LNCaP clone FGC (cell line): Measurements from ENCODE around the gene PON2.

Source experiments
- DNase-seq: peaks from one replicate; pipeline ENCODE4 v3.0.0-alpha.2; 2011; ENCODE audit warnings: low read depth
- H3K4me3 ChIP-seq: 2 replicates; pipeline ENCODE4 v1.5.1; 2011; ENCODE audit warnings: mild to moderate bottlenecking, low read depth, low read length, control low read depth
- TF ChIP-seq, protein P1 (sequence below): IDR thresholded peaks from 2 replicates; pipeline ENCODE4 v1.5.1; 2012; ENCODE audit warnings: mild to moderate bottlenecking; ENCODE audit not compliant: control insufficient read depth, insufficient read depth; ENCODE audit errors: extremely low read depth

Gene PON2

DNA sequence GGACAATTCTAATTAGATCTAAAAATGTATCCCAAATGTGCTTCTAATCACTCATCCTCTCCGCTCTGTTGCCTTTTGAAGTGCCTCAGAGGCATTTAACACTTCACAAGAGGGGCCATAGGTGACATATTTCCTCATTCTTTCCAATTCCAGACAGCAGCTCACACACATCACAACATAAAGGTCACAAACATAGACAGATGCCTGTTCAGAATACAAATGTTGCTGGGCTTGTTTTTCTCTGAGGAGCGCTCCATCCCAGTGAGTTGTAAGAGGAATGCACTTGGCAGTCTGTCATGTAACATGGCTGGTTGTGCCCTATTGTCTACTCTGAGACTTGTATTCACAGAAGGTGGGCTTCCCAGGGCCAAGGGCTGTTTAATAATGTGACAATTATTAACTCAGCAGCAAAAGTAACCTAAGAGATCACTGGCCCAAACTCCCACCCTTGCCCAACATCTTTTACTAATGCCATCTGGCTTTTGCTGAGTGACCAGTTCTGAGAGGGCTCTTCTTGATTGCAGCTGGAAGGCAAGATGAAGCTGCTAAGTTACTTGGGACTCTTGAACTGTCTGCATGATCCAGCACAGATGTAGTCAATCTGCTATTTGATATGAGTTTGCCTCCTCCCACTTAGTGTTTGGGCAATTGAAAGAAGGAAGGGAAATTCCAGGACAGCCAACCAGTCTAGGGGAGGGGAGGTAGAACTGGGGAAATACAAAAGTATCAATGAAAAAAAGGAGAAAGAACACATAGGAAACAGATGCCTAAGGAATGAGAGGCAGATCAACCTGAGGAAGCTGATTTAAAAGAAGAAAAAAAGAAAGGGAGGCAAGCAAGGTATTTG, 13.6 kb downstream of the PON2 start:
- no peak overlapping the region for H3K4me3 ChIP-seq
- DNase-seq: no peak
- TF ChIP-seq, protein P1, sequence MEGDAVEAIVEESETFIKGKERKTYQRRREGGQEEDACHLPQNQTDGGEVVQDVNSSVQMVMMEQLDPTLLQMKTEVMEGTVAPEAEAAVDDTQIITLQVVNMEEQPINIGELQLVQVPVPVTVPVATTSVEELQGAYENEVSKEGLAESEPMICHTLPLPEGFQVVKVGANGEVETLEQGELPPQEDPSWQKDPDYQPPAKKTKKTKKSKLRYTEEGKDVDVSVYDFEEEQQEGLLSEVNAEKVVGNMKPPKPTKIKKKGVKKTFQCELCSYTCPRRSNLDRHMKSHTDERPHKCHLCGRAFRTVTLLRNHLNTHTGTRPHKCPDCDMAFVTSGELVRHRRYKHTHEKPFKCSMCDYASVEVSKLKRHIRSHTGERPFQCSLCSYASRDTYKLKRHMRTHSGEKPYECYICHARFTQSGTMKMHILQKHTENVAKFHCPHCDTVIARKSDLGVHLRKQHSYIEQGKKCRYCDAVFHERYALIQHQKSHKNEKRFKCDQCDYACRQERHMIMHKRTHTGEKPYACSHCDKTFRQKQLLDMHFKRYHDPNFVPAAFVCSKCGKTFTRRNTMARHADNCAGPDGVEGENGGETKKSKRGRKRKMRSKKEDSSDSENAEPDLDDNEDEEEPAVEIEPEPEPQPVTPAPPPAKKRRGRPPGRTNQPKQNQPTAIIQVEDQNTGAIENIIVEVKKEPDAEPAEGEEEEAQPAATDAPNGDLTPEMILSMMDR: no peak

DNA sequence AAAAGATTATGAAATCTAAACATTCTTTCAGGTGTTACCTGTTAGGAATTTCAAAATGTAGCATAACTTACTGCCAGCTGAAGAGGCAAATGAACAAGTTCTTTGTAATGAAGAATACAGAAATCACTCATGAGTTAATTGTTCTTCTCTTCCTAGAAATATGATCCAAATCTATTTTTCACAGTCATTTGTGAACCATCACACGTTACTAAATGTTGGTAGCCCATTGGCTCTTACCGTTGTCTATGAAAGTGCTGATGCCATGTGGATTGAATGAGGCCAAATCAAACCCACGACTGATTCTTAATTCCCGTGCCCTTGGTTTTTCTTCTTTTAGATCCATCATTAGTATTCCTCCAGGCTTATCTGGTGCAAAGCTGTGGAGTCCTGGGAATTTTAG, 22.8 kb downstream of the PON2 start:
- no peak overlapping the region for H3K4me3 ChIP-seq
- DNase-seq: no peak
- TF ChIP-seq, protein P1: no peak

DNA sequence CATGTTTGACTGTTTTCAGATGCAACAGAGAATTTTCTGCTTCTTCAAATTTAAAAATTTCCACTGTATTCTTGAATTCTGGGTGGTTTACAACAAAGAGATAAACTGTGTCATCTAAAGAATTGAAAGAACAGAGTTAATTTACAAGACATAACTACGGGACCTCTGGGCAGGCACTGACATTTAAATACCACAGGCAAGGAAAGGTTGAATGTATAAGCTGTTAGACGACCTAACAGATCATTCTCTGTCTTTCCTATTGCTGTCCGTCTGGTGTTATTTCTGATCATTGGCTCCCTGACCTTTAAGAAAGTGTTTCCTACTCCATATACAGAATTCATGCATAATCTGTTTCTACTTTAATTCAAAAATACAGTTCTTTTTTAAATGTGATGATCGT, 23.2 kb downstream of the PON2 start:
- DNase-seq: no peak
- TF ChIP-seq, protein P1: no peak
- no peak overlapping the region for H3K4me3 ChIP-seq

DNA sequence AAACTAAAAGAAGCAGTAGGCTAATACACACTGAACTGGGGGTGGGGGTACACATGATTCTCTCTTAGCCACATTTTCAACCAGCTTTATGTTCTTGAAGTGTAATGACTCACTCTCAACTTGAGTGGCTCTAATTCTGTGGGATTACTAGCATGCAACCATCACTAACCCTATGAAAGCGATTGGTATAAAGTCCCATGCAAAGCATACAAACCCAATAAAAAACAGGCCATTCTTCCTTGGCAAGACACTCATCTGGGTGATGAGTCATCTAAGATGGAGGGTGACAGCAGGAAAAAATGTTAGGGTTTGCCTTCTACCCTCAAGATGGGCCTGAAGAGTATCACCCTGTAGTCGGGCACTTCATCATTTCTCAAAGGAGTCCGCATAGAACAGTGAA, 23.8 kb downstream of the PON2 start:
- DNase-seq: no peak
- no peak overlapping the region for H3K4me3 ChIP-seq
- TF ChIP-seq, protein P1: no peak

DNA sequence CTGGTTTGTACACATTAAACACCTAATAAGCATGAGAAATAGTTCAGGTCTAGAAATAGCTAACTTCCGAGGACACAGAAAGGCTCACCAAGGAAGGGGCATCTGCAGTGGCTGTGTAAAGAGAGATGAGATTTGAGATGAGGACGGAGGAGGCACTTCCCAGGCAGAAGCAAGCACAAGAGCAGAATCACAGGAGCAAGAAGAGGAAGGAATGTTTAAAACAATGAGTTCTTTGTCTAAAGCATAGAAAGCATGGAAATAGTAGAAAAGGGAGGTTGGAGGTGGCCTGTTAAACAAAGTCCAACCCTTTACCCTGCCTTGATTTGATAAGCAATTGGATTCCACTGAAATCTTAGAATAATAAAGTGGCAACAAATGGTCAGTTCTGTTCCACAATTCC, 27.1 kb downstream of the PON2 start:
- DNase-seq: no peak
- H3K4me3 ChIP-seq: no peak overlapping the region
- TF ChIP-seq, protein P1: no peak

DNA sequence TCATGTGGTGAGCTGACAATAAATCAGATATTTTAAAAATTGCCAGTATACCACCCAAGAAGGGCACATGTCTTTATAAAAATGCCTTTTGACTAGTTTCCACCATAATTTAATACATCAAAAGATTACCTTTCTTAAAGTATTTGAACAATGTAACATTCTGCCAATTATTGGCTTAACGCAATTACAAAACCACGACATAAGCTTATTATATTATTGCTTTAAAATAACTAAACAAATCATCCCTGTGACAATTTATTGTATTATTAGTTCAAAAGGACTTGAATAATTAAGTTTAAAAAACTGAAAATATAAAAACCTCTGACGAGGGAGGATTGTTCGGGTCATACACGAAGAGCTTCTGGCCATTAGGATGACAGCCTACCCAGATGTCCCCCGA, 29.0 kb downstream of the PON2 start:
- TF ChIP-seq, protein P1: no peak
- H3K4me3 ChIP-seq: no peak overlapping the region
- no peak for DNase-seq

DNA sequence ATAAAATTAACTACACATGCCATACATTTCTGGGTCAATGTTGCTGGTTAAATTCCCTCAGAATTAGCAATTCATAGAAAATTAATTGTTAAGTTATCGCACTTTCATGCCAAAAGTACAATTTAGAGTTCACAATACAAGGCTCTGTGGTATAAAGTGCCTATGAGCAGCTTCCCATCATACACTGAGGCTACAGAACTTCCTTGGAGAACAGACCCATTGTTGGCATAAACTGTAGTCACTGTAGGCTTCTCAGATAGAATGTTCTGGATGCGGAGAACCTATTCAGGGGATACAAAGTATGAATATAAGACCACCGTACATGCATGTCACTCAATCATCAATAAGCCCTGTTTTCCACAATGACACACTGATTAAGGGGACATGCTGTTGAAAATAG, 29.6 kb downstream of the PON2 start:
- TF ChIP-seq, protein P1: no peak
- no peak for DNase-seq
- H3K4me3 ChIP-seq: no peak overlapping the region
